Measurements from ENCODE around the gene ADK.

ADK gene

DNA sequence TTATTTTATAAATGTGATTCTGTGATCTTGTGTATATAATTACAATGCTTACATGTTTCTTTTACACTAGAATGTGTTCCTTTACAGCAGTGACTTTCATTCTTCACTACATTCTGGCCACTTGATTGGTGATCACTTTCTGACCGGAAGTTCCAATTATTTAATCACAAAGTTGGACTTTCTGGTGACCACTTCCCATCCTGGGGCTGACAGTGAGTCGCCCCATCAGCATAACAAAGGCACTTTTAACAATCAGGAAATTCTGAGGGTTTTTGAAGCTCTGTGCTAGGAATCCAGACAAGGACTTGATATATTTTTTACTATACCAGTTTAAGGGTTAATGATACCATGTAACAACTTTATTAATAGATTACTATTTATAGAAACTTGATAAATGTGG lies 393.1 kb downstream of the ADK start:
- TF ChIP-seq, protein P1, sequence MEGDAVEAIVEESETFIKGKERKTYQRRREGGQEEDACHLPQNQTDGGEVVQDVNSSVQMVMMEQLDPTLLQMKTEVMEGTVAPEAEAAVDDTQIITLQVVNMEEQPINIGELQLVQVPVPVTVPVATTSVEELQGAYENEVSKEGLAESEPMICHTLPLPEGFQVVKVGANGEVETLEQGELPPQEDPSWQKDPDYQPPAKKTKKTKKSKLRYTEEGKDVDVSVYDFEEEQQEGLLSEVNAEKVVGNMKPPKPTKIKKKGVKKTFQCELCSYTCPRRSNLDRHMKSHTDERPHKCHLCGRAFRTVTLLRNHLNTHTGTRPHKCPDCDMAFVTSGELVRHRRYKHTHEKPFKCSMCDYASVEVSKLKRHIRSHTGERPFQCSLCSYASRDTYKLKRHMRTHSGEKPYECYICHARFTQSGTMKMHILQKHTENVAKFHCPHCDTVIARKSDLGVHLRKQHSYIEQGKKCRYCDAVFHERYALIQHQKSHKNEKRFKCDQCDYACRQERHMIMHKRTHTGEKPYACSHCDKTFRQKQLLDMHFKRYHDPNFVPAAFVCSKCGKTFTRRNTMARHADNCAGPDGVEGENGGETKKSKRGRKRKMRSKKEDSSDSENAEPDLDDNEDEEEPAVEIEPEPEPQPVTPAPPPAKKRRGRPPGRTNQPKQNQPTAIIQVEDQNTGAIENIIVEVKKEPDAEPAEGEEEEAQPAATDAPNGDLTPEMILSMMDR (conservative IDR thresholded peaks at IDR 0.05; ENCODE audit: low read depth, low read length), result no peak
- Histone ChIP-seq H3K36me3 (ENCODE audit: insufficient read depth) (no peaks in the 10 kb centered on the region), H4K20me1 (ENCODE audit: insufficient read depth) (no peaks in the 10 kb centered on the region), H3K4me1 (ENCODE audit: low read depth, poor library complexity, severe bottlenecking) (no peaks in the 10 kb centered on the region), H2AFZ (ENCODE audit: low read depth) (no peak overlapping the region), H3K27ac (no peak overlapping the region), H3K9ac (no peak overlapping the region), H3K27me3 (ENCODE audit: insufficient read depth, low read depth) (no peaks in the 10 kb centered on the region), H3K79me2 (ENCODE audit: insufficient read depth, low read depth) (no peaks in the 10 kb centered on the region), H3K4me2 (no peak overlapping the region), H3K4me3 (IDR thresholded peaks at IDR 0.05; ENCODE audit: insufficient read depth, low read depth, low read length) (no peak overlapping the region)

DNA sequence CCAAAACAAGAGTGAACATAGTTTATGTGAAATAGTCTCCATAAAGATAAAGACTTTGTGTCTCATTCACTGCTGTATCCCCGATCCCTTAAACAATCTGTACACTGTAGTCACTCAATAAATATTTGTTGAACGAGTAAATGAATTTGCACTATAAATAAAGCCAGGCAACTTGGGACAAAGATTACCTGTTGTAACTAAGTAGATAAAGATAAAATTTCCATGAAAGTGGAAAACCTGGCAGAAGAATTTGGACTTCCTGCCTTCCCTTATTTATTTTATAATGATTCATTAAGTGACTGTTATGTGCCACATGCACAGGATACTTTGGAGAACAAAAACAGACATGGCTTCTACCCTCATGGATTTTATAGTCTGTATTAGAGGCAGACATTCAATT lies 397.7 kb downstream of the ADK start:
- H4K20me1 ChIP-seq (ENCODE audit: insufficient read depth), result no peaks in the 10 kb centered on the region
- H3K79me2 ChIP-seq (ENCODE audit: insufficient read depth, low read depth), result no peaks in the 10 kb centered on the region
- no peaks in the 10 kb centered on the region for H3K4me1 ChIP-seq (ENCODE audit: low read depth, poor library complexity, severe bottlenecking)
- H3K27ac ChIP-seq, result no peak overlapping the region
- no peak overlapping the region for H3K4me2 ChIP-seq
- no peak overlapping the region for H3K4me3 ChIP-seq (IDR thresholded peaks at IDR 0.05; ENCODE audit: insufficient read depth, low read depth, low read length)
- H2AFZ ChIP-seq (ENCODE audit: low read depth), result no peak overlapping the region
- no peaks in the 10 kb centered on the region for H3K27me3 ChIP-seq (ENCODE audit: insufficient read depth, low read depth)
- H3K36me3 ChIP-seq (ENCODE audit: insufficient read depth), result no peaks in the 10 kb centered on the region
- TF ChIP-seq, protein P1 (conservative IDR thresholded peaks at IDR 0.05; ENCODE audit: low read depth, low read length), result no peak
- no peak overlapping the region for H3K9ac ChIP-seq

DNA sequence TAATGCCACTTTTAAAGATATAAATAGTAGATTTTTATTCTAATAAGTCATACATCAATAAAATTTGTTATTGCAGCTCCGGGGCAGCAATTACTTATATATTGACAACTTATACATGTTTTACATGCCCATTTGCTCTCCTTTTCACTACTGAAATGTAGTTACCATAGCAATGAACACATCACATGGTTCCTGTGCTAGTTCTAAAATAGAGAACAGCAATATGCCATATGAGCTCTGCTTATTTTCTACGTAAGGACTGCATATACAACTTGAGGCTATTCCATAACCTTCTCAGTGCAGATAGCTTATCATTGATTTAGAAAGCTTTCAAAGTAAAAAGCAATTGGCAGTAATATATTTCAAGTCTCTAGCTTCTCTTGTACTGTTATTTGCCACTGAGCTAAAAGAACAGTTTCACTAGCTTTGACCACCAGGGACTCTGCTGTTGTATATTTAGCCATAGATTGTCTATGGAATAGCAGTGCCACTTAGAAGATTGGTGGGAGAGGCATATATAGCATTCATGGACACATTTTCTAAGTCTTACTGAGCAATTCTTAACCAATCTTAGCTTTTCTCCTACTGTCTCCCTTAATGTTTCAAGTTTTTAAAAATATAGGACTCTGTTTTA lies 405.2 kb downstream of the ADK start:
- Histone ChIP-seq H3K27ac (no peak overlapping the region), H4K20me1 (ENCODE audit: insufficient read depth) (no peaks in the 10 kb centered on the region), H3K79me2 (ENCODE audit: insufficient read depth, low read depth) (no peaks in the 10 kb centered on the region), H3K27me3 (ENCODE audit: insufficient read depth, low read depth) (no peaks in the 10 kb centered on the region), H3K4me3 (IDR thresholded peaks at IDR 0.05; ENCODE audit: insufficient read depth, low read depth, low read length) (no peak overlapping the region), H2AFZ (ENCODE audit: low read depth) (no peak overlapping the region), H3K4me2 (no peak overlapping the region), H3K4me1 (ENCODE audit: low read depth, poor library complexity, severe bottlenecking) (no peaks in the 10 kb centered on the region), H3K9ac (no peak overlapping the region), H3K36me3 (ENCODE audit: insufficient read depth) (no peaks in the 10 kb centered on the region)
- TF ChIP-seq, protein P1 (conservative IDR thresholded peaks at IDR 0.05; ENCODE audit: low read depth, low read length), result no peak

DNA sequence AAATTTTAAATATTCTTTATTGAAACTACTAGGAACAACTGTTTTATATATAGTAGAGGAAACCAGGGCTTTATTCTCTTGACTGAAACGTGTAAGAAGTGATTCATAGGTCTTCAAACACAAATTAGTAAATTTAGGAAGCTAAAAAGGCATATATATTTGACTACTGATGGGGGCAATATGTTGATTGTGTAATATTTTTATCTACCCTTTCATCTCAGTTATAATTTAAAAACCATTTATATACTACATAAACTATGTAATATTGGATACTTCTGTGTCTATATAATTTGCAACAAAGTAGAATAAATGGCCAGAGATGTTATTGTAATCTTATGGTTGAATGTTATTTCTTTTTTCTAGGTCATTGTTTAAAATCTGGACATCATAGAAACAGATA lies 406.1 kb downstream of the ADK start:
- H3K9ac ChIP-seq, result no peak overlapping the region
- TF ChIP-seq, protein P1 (conservative IDR thresholded peaks at IDR 0.05; ENCODE audit: low read depth, low read length), result no peak
- no peaks in the 10 kb centered on the region for H3K36me3 ChIP-seq (ENCODE audit: insufficient read depth)
- no peak overlapping the region for H2AFZ ChIP-seq (ENCODE audit: low read depth)
- H3K27ac ChIP-seq, result no peak overlapping the region
- H3K4me2 ChIP-seq, result no peak overlapping the region
- H3K4me1 ChIP-seq (ENCODE audit: low read depth, poor library complexity, severe bottlenecking), result no peaks in the 10 kb centered on the region
- no peaks in the 10 kb centered on the region for H3K27me3 ChIP-seq (ENCODE audit: insufficient read depth, low read depth)
- no peaks in the 10 kb centered on the region for H3K79me2 ChIP-seq (ENCODE audit: insufficient read depth, low read depth)
- H3K4me3 ChIP-seq (IDR thresholded peaks at IDR 0.05; ENCODE audit: insufficient read depth, low read depth, low read length), result no peak overlapping the region
- H4K20me1 ChIP-seq (ENCODE audit: insufficient read depth), result no peaks in the 10 kb centered on the region
